ENCODE data around the gene QRICH1.
A peak's percentile ranks its signal among the peaks of the same experiment; 100 is the strongest.

Gene QRICH1

GRCh38 chr3:48993834-48994233 is 100.0 kb downstream of the QRICH1 start:
- DNase-seq, result no peak

GRCh38 chr3:48991851-48992545 is 101.9 kb downstream of the QRICH1 start:
- no peak for DNase-seq

GRCh38 chr3:48990636-48991469 is 103.0 kb downstream of the QRICH1 start:
- DNase-seq, result peak; percentile 51

- DNase-seq, result peak; percentile 71
Measured at GRCh38 chr3:48989796-48990635, 103.9 kb downstream of the QRICH1 start, which contains the start of gene P4HTM. Gene P4HTM (plus strand): TSS chr3:48990241. CDS start chr3:48990257, 16 bp downstream.

- DNase-seq, result no peak
Measured at GRCh38 chr3:48989126-48989795, 104.6 kb downstream of the QRICH1 start.

- no peak for DNase-seq
Measured at GRCh38 chr3:48985831-48986376, 108.0 kb downstream of the QRICH1 start.

GRCh38 chr3:48984663-48985062 is 109.2 kb downstream of the QRICH1 start:
- no peak for DNase-seq

GRCh38 chr3:48983096-48983495 is 110.8 kb downstream of the QRICH1 start:
- DNase-seq, result no peak

GRCh38 chr3:48982686-48983085 is 111.2 kb downstream of the QRICH1 start:
- no peak for DNase-seq

GRCh38 chr3:48982016-48982415 is 111.9 kb downstream of the QRICH1 start:
- DNase-seq, result no peak

GRCh38 chr3:48980295-48980694 is 113.6 kb downstream of the QRICH1 start:
- no peak for DNase-seq

Measured in CD4-positive, alpha-beta T cell treated with Interleukin-21 for 1 hour (primary cell).